Activated CD4-positive, alpha-beta T cell treated with anti-CD3 and anti-CD28 coated beads, Interleukin-2, amount 50 U/mL, for 4 hours (primary cell): ENCODE data around the gene SNW1.
"Not testable (repeated sequence)": the region's sequence is repeated elsewhere in the genome, so short reads cannot be mapped to it uniquely, and the experiment has no call there.

Experiments
- DNase-seq, 2 experiments: peaks; one replicate each; pipeline ENCODE4 v3.0.0-alpha.2; 2020

Gene SNW1

GRCh38 chr14:77747425-77747824, 13.5 kb downstream of the SNW1 start:
- DNase-seq, result not testable (repeated sequence)

GRCh38 chr14:77746064-77746702, 14.8 kb downstream of the SNW1 start:
- DNase-seq, result no peak

DNA sequence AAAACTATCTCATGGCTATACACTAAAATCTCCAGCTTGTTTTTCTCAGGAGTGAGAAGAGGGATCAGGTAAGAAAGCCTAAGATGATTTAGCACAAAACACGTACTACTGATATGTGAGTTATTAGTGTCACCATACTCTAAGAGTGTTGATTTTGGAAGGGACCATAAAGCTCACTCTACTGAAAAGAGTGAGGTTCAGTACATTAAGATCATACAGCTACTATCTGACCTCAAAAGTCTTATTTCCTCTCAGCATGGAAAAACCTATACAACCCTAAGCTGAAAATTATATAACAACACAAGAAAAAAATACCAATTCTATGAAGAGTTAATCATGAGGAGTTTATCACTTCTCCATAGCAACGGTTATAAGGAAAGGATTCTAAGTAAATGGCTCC, 19.5 kb downstream of the SNW1 start:
- DNase-seq, result no peak

DNA sequence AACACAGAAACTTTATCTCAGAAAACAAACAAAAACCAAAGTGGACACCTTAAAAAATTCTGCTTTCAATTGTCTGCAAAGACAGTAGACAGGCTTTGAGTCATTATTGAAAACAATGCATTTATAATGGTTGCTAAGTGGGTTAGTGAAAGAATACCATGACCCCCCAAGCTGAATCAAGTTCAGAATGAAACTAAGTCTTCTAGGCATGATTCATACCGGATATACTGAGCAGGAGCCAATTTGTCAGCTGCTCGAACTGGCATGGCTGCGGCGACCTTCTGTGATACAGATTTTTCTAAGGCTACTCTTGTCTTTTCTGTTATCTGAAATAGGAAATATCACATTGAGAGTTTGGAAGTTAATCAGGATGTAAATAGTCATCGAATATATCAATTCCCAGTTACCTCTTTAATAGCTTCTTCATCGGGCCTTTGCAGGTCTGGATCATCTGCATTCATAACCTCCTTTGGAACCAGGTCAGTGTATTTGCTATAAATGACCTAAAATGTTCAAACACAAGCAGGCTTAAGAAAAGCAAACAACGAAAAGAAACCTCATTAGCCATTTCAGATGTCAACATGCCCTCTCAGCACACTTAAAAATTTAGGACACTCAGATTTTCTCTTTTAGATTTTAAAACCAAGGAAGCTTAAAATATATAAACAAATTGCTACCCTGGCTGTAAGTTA, 22.3 kb downstream of the SNW1 start:
- DNase-seq, result no peak

DNA sequence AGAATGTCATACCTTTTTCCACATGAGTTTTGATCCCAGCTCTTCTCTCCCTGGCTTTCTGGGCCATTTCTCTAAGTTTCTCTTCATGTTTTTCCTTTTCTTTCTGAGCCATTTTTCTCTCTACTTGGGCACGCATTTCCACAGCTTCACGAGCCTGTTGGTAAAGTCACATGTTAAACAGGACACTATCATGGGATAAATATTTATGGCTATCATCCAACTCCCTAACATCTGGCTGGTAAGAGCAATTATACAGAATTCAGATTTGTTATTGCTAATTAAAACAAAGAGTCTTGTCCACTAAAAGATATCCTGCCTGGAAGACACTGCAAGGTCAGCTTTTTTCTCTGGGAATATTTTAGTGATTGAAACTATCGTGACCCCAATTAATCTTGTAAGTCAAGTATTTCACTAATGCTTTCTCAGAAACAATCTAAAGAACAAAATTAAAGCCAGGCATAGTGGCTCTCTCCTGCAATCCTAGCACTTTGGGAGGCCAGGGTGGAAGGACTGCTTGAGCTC, 29.9 kb downstream of the SNW1 start:
- DNase-seq, result no peak

- DNase-seq, result no peak
Observed at GRCh38 chr14:77722301-77722700, 38.7 kb downstream of the SNW1 start.

DNA sequence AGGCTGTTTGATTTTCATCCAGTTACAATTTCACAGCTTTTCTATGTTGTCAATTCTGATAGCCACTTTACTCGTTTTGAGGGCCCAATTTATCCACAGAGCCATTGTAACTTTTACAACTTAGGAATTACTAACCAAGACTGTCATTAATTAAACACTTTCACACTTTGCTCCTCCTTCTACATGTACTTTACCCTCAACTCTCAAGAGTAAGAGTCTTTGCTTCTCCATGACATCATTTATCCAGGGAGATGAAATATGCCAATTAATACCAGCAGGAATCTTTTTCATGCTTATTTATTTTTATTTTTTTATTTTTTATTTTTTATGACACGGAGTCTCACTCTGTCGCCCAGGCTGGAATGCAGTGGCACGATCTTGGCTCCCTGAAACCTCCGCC, 39.5 kb downstream of the SNW1 start:
- DNase-seq, result no peak

DNA sequence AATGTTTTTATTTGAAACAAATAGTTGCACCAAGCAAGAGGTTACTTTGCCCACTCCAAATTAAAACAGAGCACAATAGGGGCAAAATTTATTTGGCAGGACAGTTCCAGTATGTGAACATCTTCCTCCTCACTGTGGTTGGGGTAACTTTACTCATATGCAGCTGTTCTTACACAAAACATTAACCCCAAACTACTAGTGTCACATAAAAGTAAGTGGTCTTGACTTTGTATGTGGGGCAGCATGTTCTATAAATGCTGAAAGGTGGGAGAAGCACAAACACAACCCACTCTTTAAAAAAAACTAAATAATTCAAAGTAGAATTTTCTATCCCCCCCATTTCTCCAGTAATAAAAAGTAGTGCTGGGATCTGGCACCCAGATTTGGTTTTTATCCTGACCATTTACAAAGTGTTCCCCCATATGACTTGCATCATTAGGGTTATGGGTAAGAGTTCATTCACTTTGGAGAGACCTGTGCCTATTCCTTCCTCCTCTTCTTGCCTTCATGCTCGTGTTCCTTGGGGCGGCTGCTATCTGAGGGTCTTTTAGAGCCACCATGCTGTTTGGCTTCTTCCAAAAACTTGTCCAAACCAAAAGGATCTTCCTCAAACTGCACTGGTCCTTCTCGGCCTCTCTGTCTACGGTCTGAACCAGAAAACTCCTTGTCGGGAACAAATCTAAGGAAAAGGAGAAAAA, 43.2 kb downstream of the SNW1 start:
- DNase-seq, result no peak

DNA sequence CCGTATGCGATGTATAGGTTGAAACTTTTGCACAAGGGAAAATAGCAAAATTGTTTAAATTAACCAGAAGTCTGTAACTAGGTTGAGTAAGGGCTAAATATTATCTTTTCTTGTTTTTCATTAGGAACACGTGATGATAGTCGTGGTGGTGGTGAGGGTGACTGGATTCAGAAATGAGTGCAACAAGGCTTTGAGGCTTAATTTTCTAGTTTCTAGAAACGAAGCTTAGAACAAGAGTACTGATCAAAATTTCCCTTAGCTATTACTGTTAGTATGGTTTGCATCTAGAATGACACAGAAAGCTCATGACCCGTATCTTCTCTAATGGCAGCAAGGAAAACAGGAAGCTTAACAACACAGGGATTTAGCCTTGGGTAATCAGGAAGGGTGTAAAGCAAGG, 46.0 kb downstream of the SNW1 start:
- DNase-seq, result no peak

GRCh38 chr14:77710364-77710763, 50.6 kb downstream of the SNW1 start:
- DNase-seq, result no peak

- DNase-seq, result no peak
Observed at GRCh38 chr14:77709412-77709811, 51.5 kb downstream of the SNW1 start.

GRCh38 chr14:77708749-77709148, 52.2 kb downstream of the SNW1 start:
- no peak for DNase-seq

- DNase-seq, result peak; percentile 83
Observed at GRCh38 chr14:77707724-77708408, 53.1 kb downstream of the SNW1 start, which contains the start of the genes ALKBH1 and SLIRP. Gene ALKBH1, minus strand, starts transcription at chr14:77708023. Its CDS starts 19 bp downstream, at chr14:77708004. Gene SLIRP, plus strand, starts transcription at chr14:77708103. Its CDS starts 9 bp downstream, at chr14:77708112.

DNA sequence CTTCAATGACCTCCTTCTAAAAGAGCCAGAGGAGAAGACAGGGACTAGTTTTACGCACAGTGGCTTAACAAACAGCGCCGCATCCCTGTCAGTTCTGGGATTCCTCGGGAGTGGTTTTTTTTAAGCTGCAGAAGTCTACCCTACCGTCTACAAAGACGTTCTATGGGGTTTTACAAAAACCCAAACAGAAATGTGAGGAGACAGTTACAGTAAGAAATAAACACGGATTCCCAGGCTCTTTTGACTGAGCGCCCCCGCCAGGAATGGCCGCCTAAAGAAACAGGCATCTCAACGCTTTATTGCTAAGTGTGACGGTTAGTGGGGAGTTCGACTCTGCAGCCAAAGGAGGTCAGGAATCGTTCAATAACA, 53.6 kb downstream of the SNW1 start:
- DNase-seq, result peak in 1 of 2 experiments; percentile 13

- no peak for DNase-seq
Observed at GRCh38 chr14:77691259-77691658, 69.7 kb downstream of the SNW1 start.

- DNase-seq, result no peak
Observed at GRCh38 chr14:77682158-77682553, 78.8 kb downstream of the SNW1 start.

DNA sequence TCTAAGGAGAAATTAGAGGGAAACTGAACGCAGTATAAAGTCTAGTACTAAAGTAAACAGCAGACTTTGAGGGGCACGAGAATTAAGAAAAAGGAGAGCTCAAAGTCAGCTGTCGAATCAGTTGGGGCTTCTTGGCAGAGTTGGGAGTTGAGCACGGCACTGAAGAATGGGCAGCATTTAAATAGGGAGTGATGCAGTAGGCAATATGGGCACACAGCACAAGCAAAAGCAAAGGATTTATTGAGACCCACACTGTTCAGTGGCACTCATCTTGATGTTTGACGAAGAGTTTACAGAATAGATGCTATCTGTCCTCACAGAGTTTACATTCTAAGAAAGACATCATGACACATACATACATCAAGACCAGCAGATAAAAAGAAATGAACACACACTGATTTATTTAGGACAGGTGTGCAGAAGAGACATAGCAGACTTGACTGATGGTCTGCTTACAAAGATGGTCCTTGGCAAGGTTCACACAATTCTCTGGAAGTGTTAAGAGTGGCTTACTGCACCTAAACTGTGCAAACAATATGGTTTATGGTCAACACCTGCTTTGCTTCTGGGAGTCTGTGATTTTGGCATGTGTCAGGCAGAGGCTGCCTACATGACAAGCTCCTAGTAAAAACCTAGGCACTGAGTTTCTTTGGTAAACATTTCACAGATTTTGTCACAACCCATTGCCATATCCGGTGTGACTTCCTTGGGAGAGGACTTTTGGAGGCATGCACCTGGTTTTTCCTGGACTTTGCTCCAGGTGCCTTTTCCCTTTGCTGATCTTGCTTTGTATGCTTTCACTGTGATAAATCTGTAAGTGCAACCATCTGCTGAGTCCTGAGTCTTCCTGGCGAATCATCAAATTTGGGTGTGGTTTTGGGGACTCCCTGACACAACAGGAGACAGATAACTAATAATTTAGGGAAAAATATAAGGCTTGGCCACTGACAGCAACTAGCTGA, 79.5 kb downstream of the SNW1 start:
- no peak for DNase-seq

- no peak for DNase-seq
Observed at GRCh38 chr14:77674931-77675330, 86.0 kb downstream of the SNW1 start.

DNA sequence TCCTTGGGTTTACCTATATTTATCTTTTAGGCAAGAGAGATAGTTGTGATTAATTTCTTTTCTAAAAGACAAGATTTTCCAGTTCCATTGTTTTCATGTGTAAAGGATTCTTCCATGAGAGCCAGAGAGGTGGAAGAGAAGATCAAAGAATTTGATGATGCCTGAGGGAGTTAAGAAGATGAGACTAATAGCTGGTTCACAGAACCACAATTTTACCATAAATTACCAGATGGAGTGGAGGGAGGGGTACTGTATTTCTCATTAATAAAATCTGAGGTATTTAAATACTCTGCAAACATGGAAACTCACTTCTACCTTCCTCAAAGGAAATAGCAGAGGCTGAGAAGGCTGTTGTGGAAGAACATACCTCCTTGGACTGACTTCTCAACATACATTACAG, 87.8 kb downstream of the SNW1 start:
- no peak for DNase-seq
